Upper lobe of left lung (tissue), 4 donors: Measurements from ENCODE around the gene NKAPL.
"Not testable (repeated sequence)": the region's sequence is repeated elsewhere in the genome, so short reads cannot be mapped to it uniquely, and the experiment has no call there.

ENCODE experiments used
- CTCF ChIP-seq, 6 experiments: fragments of 450-650 bp in 4 of 6; fragments of 200-600 bp in 2 of 6; sonication (generic) in 2 of 6; IDR thresholded peaks; one replicate each; pipeline ENCODE4 v1.5.1; 2016 to 2019; ENCODE audit warnings: antibody characterized with exemption in 6 of 6
- POLR2A ChIP-seq, 4 donors: fragments of 450-650 bp; IDR thresholded peaks; one replicate each; pipeline ENCODE4 v1.5.1; 2016 to 2017; ENCODE audit warnings: antibody characterized with exemption in 4 of 4, mild to moderate bottlenecking in 2 of 4
- POLR2AphosphoS5 ChIP-seq, 2 donors: sonication (generic); formaldehyde crosslinking; IDR thresholded peaks; one replicate each; pipeline ENCODE4 v1.5.1; 2017; ENCODE audit warnings: antibody characterized with exemption in 2 of 2

GRCh38 chr6:28306363-28306762 lies 47.3 kb downstream of the NKAPL start:
- not testable (repeated sequence) for TF ChIP-seq CTCF, POLR2AphosphoS5, POLR2A (IDR thresholded peaks at IDR 0.05)
